GM08714 (cell line): ENCODE measurements around the gene KIAA1671.
"Not testable (repeated sequence)": the region's sequence is repeated elsewhere in the genome, so short reads cannot be mapped to it uniquely, and the experiment has no call there.

ENCODE experiments used
- H3K4me3 ChIP-seq: fragments of 200-500 bp; sonication (Bioruptor generic); 2 replicates; pipeline ENCODE4 v1.5.1; 2014; ENCODE audit warnings: mild to moderate bottlenecking, low read length, inconsistent platforms
- ZNF274 ChIP-seq: IDR thresholded peaks from 2 replicates; pipeline ENCODE4 v1.6.1; 2012; ENCODE audit warnings: mild to moderate bottlenecking, low read depth, low read length

KIAA1671 gene

DNA sequence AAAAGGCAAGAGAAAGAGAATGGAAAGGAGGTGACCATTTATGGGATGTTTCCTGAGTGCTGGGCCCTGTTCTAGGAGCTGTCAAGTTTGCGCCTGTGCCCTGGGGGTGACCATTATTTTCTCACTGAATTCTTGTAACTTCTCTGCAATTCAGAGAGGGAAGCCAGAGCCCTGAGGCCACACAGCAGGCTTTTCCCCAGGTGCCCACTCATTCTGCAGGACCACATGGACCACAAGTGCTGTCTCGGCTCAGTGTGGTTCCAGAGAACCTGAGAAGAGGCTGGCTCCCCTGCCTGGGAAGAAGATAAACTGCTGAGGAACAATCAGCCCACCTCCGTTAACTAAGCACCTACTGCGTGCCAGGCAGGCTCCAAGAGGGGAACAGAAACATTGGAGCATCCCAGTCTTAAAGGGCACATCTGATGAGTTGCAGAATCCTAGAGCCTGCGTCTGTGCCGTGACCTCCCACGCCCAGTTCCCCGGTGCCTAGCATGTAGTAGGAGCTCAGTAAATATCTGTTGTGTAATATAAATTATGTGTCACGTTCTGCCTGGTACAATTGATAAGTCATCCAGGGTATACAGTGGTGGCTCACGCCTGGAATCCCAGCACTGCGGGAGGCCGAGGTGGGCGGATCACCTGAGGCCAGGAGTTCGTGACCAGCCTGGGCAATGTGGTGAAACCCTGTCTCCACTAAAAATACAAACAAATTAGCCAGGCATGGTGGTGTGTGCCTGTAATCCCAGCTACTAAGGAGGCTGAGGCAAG is 215.5 kb downstream of the KIAA1671 start:
- no peak for TF ChIP-seq ZNF274
- no peak overlapping the region for H3K4me3 ChIP-seq

DNA sequence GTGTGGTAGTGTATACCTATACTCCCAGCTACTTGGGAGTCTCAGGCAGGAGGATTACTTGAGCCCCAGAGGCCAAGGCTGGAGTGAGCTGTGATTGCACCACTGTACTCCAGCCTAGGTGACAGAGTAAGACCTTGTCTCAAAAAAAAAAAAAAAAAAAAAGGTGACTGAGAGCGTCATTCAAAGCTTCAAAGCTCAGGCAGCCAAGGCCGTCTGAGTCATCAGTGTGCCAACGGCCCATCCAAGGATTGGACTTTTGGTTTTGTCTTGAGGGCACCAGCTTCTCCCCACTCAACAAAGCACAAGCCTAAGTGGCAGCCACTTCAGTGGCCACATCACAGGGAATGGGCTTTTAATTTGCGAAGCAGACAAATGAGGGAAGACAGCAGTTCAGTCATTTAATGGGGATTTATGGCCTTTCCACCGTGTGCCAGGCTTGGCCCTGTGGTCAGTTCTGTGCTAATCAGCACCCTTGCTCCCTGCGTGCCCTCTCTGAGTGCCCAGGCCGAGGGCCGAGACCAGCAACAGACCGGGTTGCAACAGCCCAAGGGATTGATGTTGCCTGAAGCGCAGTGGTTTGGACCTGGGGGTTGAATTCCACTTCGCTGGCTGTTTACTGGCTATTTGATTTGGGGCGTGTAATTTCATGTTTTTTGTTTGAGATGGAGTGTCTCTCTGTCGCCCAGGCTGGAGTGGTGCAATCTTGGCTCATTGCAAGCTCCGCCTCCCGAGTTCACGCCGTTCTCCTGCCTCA is 216.9 kb downstream of the KIAA1671 start:
- no peak for TF ChIP-seq ZNF274
- no peak overlapping the region for H3K4me3 ChIP-seq

DNA sequence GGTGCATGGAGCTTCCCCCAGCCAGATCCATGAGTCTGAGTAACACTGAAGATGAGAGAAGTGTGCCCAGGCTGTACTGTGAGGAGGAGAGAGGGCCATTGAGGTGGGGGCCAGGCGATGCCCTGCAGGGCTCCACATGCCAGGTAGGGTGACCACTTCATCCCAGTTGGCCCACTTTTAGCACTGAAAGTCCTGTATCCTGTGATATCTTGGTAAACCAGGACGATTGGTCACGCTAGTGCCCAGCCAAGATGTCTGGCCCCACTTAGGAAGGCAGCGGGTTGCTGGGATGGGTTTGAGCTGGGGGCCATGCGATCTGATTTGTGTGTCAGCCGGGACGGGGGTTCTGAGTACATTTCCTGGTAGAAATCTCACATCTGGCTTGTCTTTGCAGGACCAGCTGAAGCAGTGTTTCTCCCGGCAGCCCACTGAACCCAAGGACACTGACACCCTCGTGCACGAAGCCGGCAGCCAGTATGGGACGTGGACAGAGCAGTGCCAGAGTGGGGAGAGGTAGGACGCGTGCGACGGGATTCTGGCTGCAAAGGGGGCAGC is 218.0 kb downstream of the KIAA1671 start:
- H3K4me3 ChIP-seq, result no peak overlapping the region
- no peak for TF ChIP-seq ZNF274

DNA sequence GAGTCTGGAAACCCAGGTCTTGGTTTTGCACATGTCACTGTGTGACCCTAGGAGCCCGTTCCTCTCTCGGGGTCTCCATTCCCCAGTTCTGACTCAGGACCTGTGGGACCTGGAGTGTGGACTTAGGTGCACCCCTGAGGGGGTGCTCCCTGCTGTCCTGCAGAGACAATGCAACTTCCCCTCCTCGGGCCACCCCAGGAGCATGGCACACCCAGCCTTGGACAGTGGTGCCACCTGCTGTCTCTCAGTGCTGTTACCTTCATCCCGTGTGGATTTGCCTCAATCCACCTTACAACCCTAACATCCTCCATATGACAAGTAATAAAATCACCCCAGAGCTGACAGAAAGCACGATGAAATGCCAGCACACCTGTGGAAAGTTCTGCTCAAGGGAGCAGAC is 219.6 kb downstream of the KIAA1671 start:
- no peak for TF ChIP-seq ZNF274

DNA sequence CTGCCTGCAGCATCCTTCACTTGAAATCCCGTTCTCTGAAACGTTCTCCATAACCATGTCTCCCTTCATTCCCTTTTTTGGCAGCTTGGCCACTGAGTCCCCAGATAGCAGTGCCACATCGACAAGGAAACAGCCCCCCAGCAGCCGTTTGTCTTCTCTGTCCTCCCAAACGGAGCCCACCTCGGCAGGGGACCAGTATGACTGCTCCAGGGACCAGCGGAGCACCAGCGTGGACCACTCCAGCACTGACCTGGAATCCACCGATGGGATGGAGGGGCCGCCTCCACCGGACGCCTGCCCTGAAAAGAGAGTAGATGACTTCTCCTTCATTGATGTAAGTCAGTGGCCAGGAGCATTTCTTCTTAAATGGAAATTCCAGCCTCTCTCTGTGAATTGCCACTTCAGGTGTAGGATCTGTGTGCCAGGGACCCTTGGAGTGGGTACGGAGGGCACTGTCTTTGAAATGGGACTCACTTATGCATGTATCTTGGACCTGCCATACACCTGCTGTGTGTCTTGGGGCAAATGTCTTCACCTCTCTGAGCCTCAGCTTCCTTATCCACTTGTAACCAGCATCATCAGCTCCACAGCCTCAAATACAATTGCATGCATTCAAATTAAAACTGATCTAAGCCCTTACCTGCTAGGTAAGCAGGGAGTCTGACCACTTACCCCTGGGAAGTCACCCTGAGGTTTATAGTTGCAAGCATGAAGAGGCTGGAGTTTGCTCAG is 221.8 kb downstream of the KIAA1671 start:
- H3K4me3 ChIP-seq, result no peak overlapping the region
- TF ChIP-seq ZNF274, result no peak

More for the DNA sequence above, 219.6 kb downstream of the KIAA1671 start:
- H3K4me3 ChIP-seq, result no peak overlapping the region

- no peak for TF ChIP-seq ZNF274
- no peak overlapping the region for H3K4me3 ChIP-seq
Observed at GRCh38 chr22:25174888-25175411, 222.4 kb downstream of the KIAA1671 start.

- no peak overlapping the region for H3K4me3 ChIP-seq
- TF ChIP-seq ZNF274, result no peak
Observed at GRCh38 chr22:25176175-25176574, 223.7 kb downstream of the KIAA1671 start.

- H3K4me3 ChIP-seq, result no peak overlapping the region
- no peak for TF ChIP-seq ZNF274
Observed at GRCh38 chr22:25176799-25177198, 224.3 kb downstream of the KIAA1671 start.

DNA sequence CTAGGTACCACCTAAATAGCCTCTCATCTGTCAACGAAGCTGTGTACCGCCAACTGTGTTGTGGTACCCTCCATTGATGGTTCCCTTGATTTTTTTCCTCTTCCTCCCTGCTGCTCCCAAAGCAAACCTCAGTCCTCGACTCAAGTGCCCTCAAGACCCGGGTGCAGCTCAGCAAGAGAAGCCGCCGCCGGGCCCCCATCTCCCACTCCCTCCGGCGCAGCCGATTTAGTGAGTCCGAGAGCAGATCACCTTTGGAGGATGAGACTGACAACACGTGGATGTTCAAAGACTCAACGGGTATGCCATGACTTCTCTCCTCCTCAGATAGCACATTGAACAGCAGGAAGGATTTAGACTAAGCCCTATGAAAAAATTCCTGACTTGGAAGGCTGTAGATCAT is 224.7 kb downstream of the KIAA1671 start:
- no peak for TF ChIP-seq ZNF274
- H3K4me3 ChIP-seq, result no peak overlapping the region

DNA sequence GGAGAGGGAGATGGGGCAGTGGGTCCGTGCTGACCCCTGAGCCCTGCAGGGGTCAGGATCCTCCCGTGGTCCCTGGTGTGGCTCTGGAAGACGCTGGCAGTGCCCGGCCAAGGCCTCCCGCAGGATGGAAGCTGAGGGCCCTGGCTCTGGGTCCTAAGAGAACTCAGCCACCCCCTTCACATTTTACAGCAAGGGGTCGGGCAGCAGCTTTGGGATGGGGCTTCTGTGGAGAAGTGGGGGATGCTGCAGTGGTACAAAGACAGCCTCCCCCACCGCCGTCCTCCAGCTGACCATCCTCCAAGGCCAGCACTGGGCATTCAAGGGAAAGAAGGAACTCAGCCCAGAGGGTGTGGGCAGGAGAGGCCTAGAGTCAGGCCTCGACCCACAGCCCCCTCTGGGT is 225.4 kb downstream of the KIAA1671 start:
- TF ChIP-seq ZNF274, result no peak
- H3K4me3 ChIP-seq, result no peak overlapping the region

DNA sequence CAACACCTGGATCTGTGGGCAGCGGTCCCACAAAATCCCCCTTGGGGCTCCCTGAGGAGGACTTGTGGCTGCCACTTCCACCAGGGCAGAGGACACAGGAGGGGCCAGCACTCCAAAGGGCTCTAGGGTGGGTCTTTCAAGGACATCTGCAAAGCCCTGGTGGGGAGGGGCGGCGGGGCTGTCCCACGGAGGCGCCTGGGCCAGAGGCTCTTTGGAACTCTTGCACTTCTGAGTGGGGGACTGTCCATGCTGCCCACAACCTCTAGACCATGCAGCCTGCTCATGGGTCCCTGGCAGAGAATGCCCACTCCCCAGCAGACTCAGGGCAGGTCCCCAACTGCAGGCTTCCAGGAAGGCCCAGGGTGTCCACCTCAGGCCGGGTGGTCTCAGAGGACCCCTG is 225.8 kb downstream of the KIAA1671 start:
- H3K4me3 ChIP-seq, result not testable (repeated sequence)

DNA sequence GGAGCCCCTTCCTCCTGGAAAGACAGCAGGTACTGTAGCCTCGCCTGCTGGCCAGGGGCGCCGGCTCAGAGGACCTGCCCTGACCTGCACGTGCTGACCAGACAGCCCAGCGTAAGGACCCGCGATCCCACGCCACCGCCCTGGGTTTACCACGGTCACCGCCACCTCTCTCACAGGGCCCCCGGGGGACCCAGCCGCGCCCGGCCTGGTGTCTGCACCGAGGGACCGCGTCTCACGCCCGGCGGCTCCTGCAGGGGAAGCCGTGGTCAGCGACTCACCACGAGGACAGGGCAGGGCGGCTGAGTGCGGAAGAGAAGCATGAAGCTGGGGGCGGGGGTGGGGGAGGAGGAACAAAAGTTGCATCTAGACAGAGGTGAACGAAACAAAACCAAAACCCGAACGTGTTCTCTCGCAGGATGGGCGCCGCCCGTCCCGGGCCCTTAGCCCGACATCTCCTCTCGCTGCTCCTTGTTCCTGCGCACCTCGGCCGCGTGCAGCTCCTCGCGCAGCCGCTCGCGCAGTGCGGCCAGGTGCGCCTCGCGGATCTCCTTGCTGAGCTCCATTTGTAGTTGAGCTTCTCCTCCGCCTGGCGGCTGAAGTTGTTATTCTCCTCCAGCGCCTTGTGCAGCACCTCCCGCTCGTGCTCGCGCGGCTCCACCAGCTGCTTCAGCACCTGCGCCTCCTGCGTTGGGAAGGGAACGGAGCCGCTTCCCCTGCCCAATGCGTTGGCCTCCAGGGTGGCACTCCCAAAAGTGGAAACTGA is 226.5 kb downstream of the KIAA1671 start:
- H3K4me3 ChIP-seq, result not testable (repeated sequence)
